Sigmoid colon (tissue), 3 donors: ENCODE results near the gene TPST2.

Source experiments
- POLR2A ChIP-seq, 2 donors: fragments of 450-650 bp; IDR thresholded peaks; one replicate each; pipeline ENCODE4 v1.6.1; 2016; ENCODE audit warnings: antibody characterized with exemption in 2 of 2, mild to moderate bottlenecking in 2 of 2, moderate library complexity in 2 of 2
- TF ChIP-seq, protein P1 (sequence below), 4 experiments: fragments of 450-650 bp in 3 of 4; fragments of 200-600 bp in 1 of 4; IDR thresholded peaks; one replicate each; pipeline ENCODE4 v1.5.1; 2016 to 2019; ENCODE audit warnings: antibody characterized with exemption in 4 of 4, mild to moderate bottlenecking in 3 of 4, moderate library complexity in 2 of 4

DNA sequence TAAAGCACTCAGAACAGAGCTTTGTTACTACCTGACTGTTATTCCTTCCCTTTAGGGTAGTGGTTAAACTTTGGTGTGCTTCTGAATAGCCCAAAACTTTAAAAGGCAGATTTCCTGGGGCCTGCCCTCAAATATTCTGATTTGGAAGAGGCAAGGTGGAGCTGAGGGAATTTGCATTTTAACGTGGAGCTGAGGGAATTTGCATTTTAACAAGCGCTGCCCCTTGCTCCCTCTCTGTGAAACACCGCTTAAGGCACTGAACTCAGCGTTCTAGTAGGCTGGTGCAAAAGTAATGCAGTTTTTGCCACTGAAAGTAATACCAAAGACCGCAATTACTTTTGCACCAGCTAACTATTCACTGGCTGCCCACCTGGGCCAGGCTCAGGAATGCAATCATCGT lies 35.0 kb downstream of the TPST2 start:
- TF ChIP-seq POLR2A (IDR thresholded peaks at IDR 0.05) = no peak
- TF ChIP-seq, protein P1, sequence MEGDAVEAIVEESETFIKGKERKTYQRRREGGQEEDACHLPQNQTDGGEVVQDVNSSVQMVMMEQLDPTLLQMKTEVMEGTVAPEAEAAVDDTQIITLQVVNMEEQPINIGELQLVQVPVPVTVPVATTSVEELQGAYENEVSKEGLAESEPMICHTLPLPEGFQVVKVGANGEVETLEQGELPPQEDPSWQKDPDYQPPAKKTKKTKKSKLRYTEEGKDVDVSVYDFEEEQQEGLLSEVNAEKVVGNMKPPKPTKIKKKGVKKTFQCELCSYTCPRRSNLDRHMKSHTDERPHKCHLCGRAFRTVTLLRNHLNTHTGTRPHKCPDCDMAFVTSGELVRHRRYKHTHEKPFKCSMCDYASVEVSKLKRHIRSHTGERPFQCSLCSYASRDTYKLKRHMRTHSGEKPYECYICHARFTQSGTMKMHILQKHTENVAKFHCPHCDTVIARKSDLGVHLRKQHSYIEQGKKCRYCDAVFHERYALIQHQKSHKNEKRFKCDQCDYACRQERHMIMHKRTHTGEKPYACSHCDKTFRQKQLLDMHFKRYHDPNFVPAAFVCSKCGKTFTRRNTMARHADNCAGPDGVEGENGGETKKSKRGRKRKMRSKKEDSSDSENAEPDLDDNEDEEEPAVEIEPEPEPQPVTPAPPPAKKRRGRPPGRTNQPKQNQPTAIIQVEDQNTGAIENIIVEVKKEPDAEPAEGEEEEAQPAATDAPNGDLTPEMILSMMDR (IDR thresholded peaks at IDR 0.05) = no peak
